ENCODE results near the gene TIPRL.

Gene TIPRL

GRCh38 chr1:168227620-168228019 lies 48.9 kb downstream of the TIPRL start:
- H3K9me3 ChIP-seq (ENCODE audit: control insufficient read depth, insufficient read depth, low read length), result no peaks in the 10 kb centered on the region
- H3F3A ChIP-seq (ENCODE audit: control insufficient read depth, insufficient read depth), result no peaks in the 10 kb centered on the region; the same call in 1 of the 2 replicates
- H3K27ac ChIP-seq (ENCODE audit: low read depth, low read length), result no peak overlapping the region
- TF ChIP-seq CTCF (IDR thresholded peaks at IDR 0.05; ENCODE audit: low read depth, low read length, poor library complexity, severe bottlenecking) (no peak), EZH2phosphoT487 (IDR thresholded peaks at IDR 0.05; ENCODE audit: borderline replicate concordance, low read length) (no peak)
- H3K36me3 ChIP-seq (ENCODE audit: control insufficient read depth, low read length), result peaks cover 56% of the 10 kb centered on the region
- peaks cover 19% of the 10 kb centered on the region; the same call in 1 of the 2 replicates for H4K20me1 ChIP-seq (ENCODE audit: control insufficient read depth, insufficient read depth, low read depth, low read length)
- peaks cover 62% of the 10 kb centered on the region for H3K79me2 ChIP-seq (ENCODE audit: control insufficient read depth, low read length)
- peaks cover 38% of the 10 kb centered on the region for H3K4me1 ChIP-seq (ENCODE audit: control insufficient read depth, low read length)
- peak overlapping the region; percentile 95 for H3K4me2 ChIP-seq (ENCODE audit: low read length)
- no peaks in the 10 kb centered on the region for H3K9me2 ChIP-seq (replicated peaks; ENCODE audit: control insufficient read depth, low read length)
- peak overlapping the region; percentile 94 for H3K4me3 ChIP-seq (ENCODE audit: low read length)
- H3K27me3 ChIP-seq (ENCODE audit: control insufficient read depth, low read length), result no peaks in the 10 kb centered on the region

DNA sequence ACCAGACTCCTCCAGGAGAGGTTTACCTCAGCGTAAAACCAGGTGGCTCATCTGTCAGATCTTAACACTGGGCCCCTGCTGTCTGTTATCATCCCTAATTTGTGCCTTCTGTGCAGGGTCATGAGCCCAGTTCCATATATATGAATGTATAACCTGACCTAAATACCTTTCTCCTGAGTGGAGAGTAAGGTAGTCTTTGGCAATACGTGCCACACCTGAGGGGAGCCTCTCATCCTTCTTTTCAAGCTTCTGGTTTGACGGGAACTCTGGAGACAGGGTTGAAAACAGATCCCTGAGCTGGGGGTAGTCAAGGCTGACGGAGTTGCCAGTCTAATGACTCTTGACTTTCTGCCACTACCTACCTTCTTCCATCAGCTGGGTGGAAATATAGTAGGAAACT lies 51.1 kb downstream of the TIPRL start:
- Histone ChIP-seq H3F3A (ENCODE audit: control insufficient read depth, insufficient read depth) (no peaks in the 10 kb centered on the region), H3K27ac (ENCODE audit: low read depth, low read length) (no peak overlapping the region), H3K4me3 (ENCODE audit: low read length) (no peak overlapping the region), H3K36me3 (ENCODE audit: control insufficient read depth, low read length) (peaks cover 77% of the 10 kb centered on the region), H4K20me1 (ENCODE audit: control insufficient read depth, insufficient read depth, low read depth, low read length) (peaks cover 19% of the 10 kb centered on the region; the same call in 1 of the 2 replicates), H3K4me1 (ENCODE audit: control insufficient read depth, low read length) (peaks cover 31% of the 10 kb centered on the region), H3K79me2 (ENCODE audit: control insufficient read depth, low read length) (peaks cover 71% of the 10 kb centered on the region), H3K9me3 (ENCODE audit: control insufficient read depth, insufficient read depth, low read length) (no peaks in the 10 kb centered on the region), H3K27me3 (ENCODE audit: control insufficient read depth, low read length) (no peaks in the 10 kb centered on the region), H3K4me2 (ENCODE audit: low read length) (no peak overlapping the region), H3K9me2 (replicated peaks; ENCODE audit: control insufficient read depth, low read length) (no peaks in the 10 kb centered on the region)
- no peak for TF ChIP-seq CTCF (IDR thresholded peaks at IDR 0.05; ENCODE audit: low read depth, low read length, poor library complexity, severe bottlenecking)
- no peak for TF ChIP-seq EZH2phosphoT487 (IDR thresholded peaks at IDR 0.05; ENCODE audit: borderline replicate concordance, low read length)

GRCh38 chr1:168230709-168231108 lies 51.9 kb downstream of the TIPRL start:
- peaks cover 85% of the 10 kb centered on the region for H3K36me3 ChIP-seq (ENCODE audit: control insufficient read depth, low read length)
- TF ChIP-seq CTCF (IDR thresholded peaks at IDR 0.05; ENCODE audit: low read depth, low read length, poor library complexity, severe bottlenecking) (no peak), EZH2phosphoT487 (IDR thresholded peaks at IDR 0.05; ENCODE audit: borderline replicate concordance, low read length) (no peak)
- H3K27ac ChIP-seq (ENCODE audit: low read depth, low read length), result no peak overlapping the region
- H3K79me2 ChIP-seq (ENCODE audit: control insufficient read depth, low read length), result peaks cover 71% of the 10 kb centered on the region
- no peaks in the 10 kb centered on the region for H3K9me2 ChIP-seq (replicated peaks; ENCODE audit: control insufficient read depth, low read length)
- no peaks in the 10 kb centered on the region for H3K27me3 ChIP-seq (ENCODE audit: control insufficient read depth, low read length)
- H3F3A ChIP-seq (ENCODE audit: control insufficient read depth, insufficient read depth), result no peaks in the 10 kb centered on the region
- peaks cover 19% of the 10 kb centered on the region; the same call in 1 of the 2 replicates for H4K20me1 ChIP-seq (ENCODE audit: control insufficient read depth, insufficient read depth, low read depth, low read length)
- peaks cover 23% of the 10 kb centered on the region for H3K4me1 ChIP-seq (ENCODE audit: control insufficient read depth, low read length)
- H3K9me3 ChIP-seq (ENCODE audit: control insufficient read depth, insufficient read depth, low read length), result no peaks in the 10 kb centered on the region
- no peak overlapping the region for H3K4me2 ChIP-seq (ENCODE audit: low read length)
- H3K4me3 ChIP-seq (ENCODE audit: low read length), result no peak overlapping the region
